ENCODE measurements around the gene EEF2KMT.

Gene EEF2KMT

GRCh38 chr16:5040451-5040850, 57.1 kb downstream of the EEF2KMT start:
- no peak for DNase-seq

- DNase-seq: no peak
Measured at GRCh38 chr16:5036228-5037156, 61.1 kb downstream of the EEF2KMT start.

- no peak for DNase-seq
Measured at GRCh38 chr16:5035909-5036227, 61.7 kb downstream of the EEF2KMT start.
